HepG2 (cell line): ENCODE data around the gene EWSR1. TPM values are rescaled to one million over a fixed set of nuclear protein-coding genes. Genes with fewer than 3 reads are reported as not detected.

Experiments
- ATAC-seq: fragments of 200-7000 bp; cut with Tn5 transposase; 3 replicates; pipeline ENCODE4 v1.9.1; 2020; ENCODE audit warnings: mild to moderate bottlenecking, moderate library complexity
- BruUV-seq: library from RNA; stranded (reverse); fragments of 400-500 nt; replicated peaks from 2 replicates; lab custom pipeline; 2021; lab: Mats Ljungman, UMichigan
- CTCF ChIA-PET: fragments of 300-600 bp; formaldehyde crosslinking; extraction: SDS; loops from one replicate; lab custom pipeline; 2021; ENCODE audit warnings: low total read pairs, inconsistent platforms, low intra/inter-chr PET ratio; lab: Yijun Ruan, JAX
- POLR2A ChIA-PET: fragments of 350-600 bp; sonication (Branson Sonifier 250); formaldehyde crosslinking; loops from one replicate; lab custom pipeline; 2020; ENCODE audit warnings: antibody characterized with exemption, inconsistent platforms; lab: Yijun Ruan, JAX
- DNase-seq: peaks from one replicate; pipeline ENCODE4 v3.0.0-alpha.2; 2015; ENCODE audit warnings: low spot score
- FAIRE-seq: peaks from 3 replicates; lab custom pipeline; 2011; peaks lifted over from hg19 to GRCh38; lab: Jason Lieb, UNC
- H2AFZ ChIP-seq: one replicate; pipeline ENCODE4 v1.6.1; 2011; ENCODE audit warnings: low read length, inconsistent platforms
- H3K27ac ChIP-seq: fragments of 300-600 bp; 3 replicates; pipeline ENCODE4 v1.8.0; 2011; ENCODE audit warnings: mixed run types, mild to moderate bottlenecking, mixed read lengths, low read length, inconsistent platforms; ENCODE audit not compliant: insufficient read depth; ENCODE audit errors: extremely low read length
- H3K27me3 ChIP-seq, 2 experiments: fragments of 200-600 bp in 1 of 2; 2 replicates in 1 of 2; 3 replicates in 1 of 2; pipeline versions ENCODE4 v1.6.0 to v1.8.0; 2011; ENCODE audit warnings: low read length in 2 of 2, mild to moderate bottlenecking in 2 of 2, moderate library complexity in 2 of 2, inconsistent platforms in 1 of 2; ENCODE audit not compliant: insufficient read depth in 2 of 2, control insufficient read depth in 1 of 2
- H3K36me3 ChIP-seq, 2 experiments: fragments of 200-600 bp in 1 of 2; replicated peaks in 1 of 2; 2 replicates in 1 of 2; 3 replicates in 1 of 2; pipeline versions ENCODE4 v1.5.1 to v1.8.0; 2011; ENCODE audit warnings: low read length in 2 of 2, inconsistent platforms in 1 of 2; ENCODE audit not compliant: insufficient read depth in 2 of 2, control insufficient read depth in 1 of 2
- H3K4me1 ChIP-seq: 2 replicates; pipeline ENCODE4 v1.5.1; 2012; ENCODE audit warnings: low read length, inconsistent platforms; ENCODE audit not compliant: insufficient read depth
- H3K4me2 ChIP-seq: 2 replicates; pipeline ENCODE4 v1.6.0; 2011; ENCODE audit warnings: low read depth, low read length, inconsistent platforms
- H3K4me3 ChIP-seq, 3 experiments: fragments of 200-600 bp in 1 of 3; sonication (generic), shearing (Covaris generic) in 1 of 3; replicated peaks in 1 of 3; 2 replicates each; pipeline ENCODE4 v1.5.1; 2011 to 2016; ENCODE audit warnings: low read length in 3 of 3, inconsistent platforms in 2 of 3, low read depth in 2 of 3, mild to moderate bottlenecking in 2 of 3, control low read depth in 1 of 3, mixed read lengths in 1 of 3; ENCODE audit not compliant: insufficient read depth in 1 of 3
- H3K79me2 ChIP-seq: one replicate; pipeline ENCODE4 v1.6.1; 2011; ENCODE audit warnings: low read length, inconsistent platforms; ENCODE audit not compliant: insufficient read depth
- H3K9ac ChIP-seq: 2 replicates; pipeline ENCODE4 v1.6.0; 2011; ENCODE audit warnings: mild to moderate bottlenecking, low read depth, low read length, inconsistent platforms; ENCODE audit not compliant: insufficient read depth
- H3K9me3 ChIP-seq: 2 replicates; pipeline ENCODE4 v1.5.1; 2012; ENCODE audit warnings: mild to moderate bottlenecking, low read length
- H4K20me1 ChIP-seq: 2 replicates; pipeline ENCODE4 v1.6.0; 2011; ENCODE audit warnings: inconsistent platforms, mild to moderate bottlenecking, low read length, moderate library complexity; ENCODE audit not compliant: insufficient read depth
- ATAD3A ChIP-seq: sonication (generic); formaldehyde crosslinking; IDR thresholded peaks from 2 replicates; pipeline ENCODE4 v1.4.0; 2020; ENCODE audit warnings: missing genetic modification reagents
- CENPBD1 ChIP-seq: sonication (generic); formaldehyde crosslinking; IDR thresholded peaks from 2 replicates; pipeline ENCODE4 v1.8.0; 2022; ENCODE audit warnings: missing genetic modification reagents, low read depth, mild to moderate bottlenecking, borderline replicate concordance
- MBD4 ChIP-seq: IDR thresholded peaks from 2 replicates; pipeline ENCODE4 v1.6.1; 2012; ENCODE audit warnings: low read length, inconsistent platforms, borderline replicate concordance
- NPAS2 ChIP-seq: sonication (generic); formaldehyde crosslinking; IDR thresholded peaks from 2 replicates; pipeline ENCODE4 v1.8.0; 2022; ENCODE audit warnings: mild to moderate bottlenecking, missing genetic modification reagents, borderline replicate concordance
- RARA ChIP-seq: IDR thresholded peaks from 2 replicates; pipeline ENCODE4 v1.6.1; 2016; ENCODE audit warnings: missing genetic modification reagents, missing compliant biosample characterization
- RELA ChIP-seq: sonication (generic); formaldehyde crosslinking; IDR thresholded peaks from 2 replicates; pipeline ENCODE4 v1.4.0; 2020; ENCODE audit warnings: missing genetic modification reagents
- REPIN1 ChIP-seq: sonication (generic); formaldehyde crosslinking; IDR thresholded peaks from 2 replicates; pipeline ENCODE4 v1.8.0; 2022; ENCODE audit warnings: missing genetic modification reagents, low read depth, mild to moderate bottlenecking, borderline replicate concordance
- SIX4 ChIP-seq: sonication (generic); formaldehyde crosslinking; IDR thresholded peaks from 2 replicates; pipeline ENCODE4 v1.4.0; 2020; ENCODE audit warnings: missing genetic modification reagents
- ZNF781 ChIP-seq: sonication (generic); formaldehyde crosslinking; IDR thresholded peaks from 2 replicates; pipeline ENCODE4 v1.5.1; 2020; ENCODE audit warnings: borderline replicate concordance, mild to moderate bottlenecking, missing genetic modification reagents; ENCODE audit errors: not compliant biosample characterization
- ZSCAN12 ChIP-seq: sonication (generic); formaldehyde crosslinking; IDR thresholded peaks from 2 replicates; pipeline ENCODE4 v1.9.0; 2021; ENCODE audit warnings: mild to moderate bottlenecking, missing genetic modification reagents
- ZZZ3 ChIP-seq: sonication (generic); formaldehyde crosslinking; IDR thresholded peaks from 2 replicates; pipeline ENCODE4 v1.4.0; 2020; ENCODE audit warnings: missing genetic modification reagents, mild to moderate bottlenecking, borderline replicate concordance
- WGBS: methylation state at CpG from one replicate; pipeline ENCODE4 v1.1.6; 2017; ENCODE audit warnings: low lambda C conversion rate; 5-methylcytosine and 5-hydroxymethylcytosine counted together
- in situ Hi-C: cut with HindIII; loops from 2 replicates; pipeline ENCODE4 v1.10.0; 2017; ENCODE audit warnings: low pct_unique_long_range_greater_than_20kb; ENCODE audit not compliant: extremely low pct_ligation_motif_present
- intact Hi-C: fragments of 100-400 bp; cut with micrococcal nuclease; formaldehyde crosslinking; loops from one replicate; pipeline ENCODE4 v1.10.0; 2022; ENCODE audit not compliant: unreplicated experiment
- polyA plus RNA-seq, 8 experiments: library from polyadenylated mRNA; depleted of rRNA in 3 of 8; stranded (reverse) in 7 of 8; unstranded in 1 of 8; fragments of >200 nt; fragmentation: Illumina TruSeq in 4 of 8; extraction: Trizol in 4 of 8; gene quantifications; 2 replicates each; pipeline versions ENCODE4 v1.2.1 to v1.2.3, GENCODE V29; 2011 to 2016; ENCODE audit warnings: low read depth in 4 of 8, missing spikeins in 1 of 8, mixed read lengths in 1 of 8; ENCODE audit not compliant: insufficient read depth in 1 of 8
- total RNA-seq, 5 experiments: library from RNA; depleted of rRNA; stranded (reverse); fragments of >200 nt; fragmentation: Illumina TruSeq; extraction: Trizol; gene quantifications; 2 replicates each; pipeline ENCODE4 v1.2.3, GENCODE V29; 2016; ENCODE audit warnings: low read depth in 1 of 5
- TF ChIP-seq, protein P1 (sequence below): IDR thresholded peaks from 2 replicates; pipeline ENCODE4 v1.6.1; 2012; ENCODE audit warnings: inconsistent platforms
- TF ChIP-seq, protein P2 (sequence below): sonication (generic); formaldehyde crosslinking; IDR thresholded peaks from 2 replicates; pipeline ENCODE4 v1.8.1; 2023; ENCODE audit warnings: mild to moderate bottlenecking, missing genetic modification reagents
- TF ChIP-seq, protein P3 (sequence below): sonication (generic); formaldehyde crosslinking; IDR thresholded peaks from 2 replicates; pipeline ENCODE4 v1.5.0; 2020; ENCODE audit warnings: missing genetic modification reagents
- TF ChIP-seq, protein P4 (sequence below): sonication (generic); formaldehyde crosslinking; IDR thresholded peaks from 2 replicates; pipeline ENCODE4 v1.9.0; 2021; ENCODE audit warnings: mild to moderate bottlenecking, missing genetic modification reagents

The EWSR1 gene
- total and polyA plus RNA-seq, 2 of the 13 experiments (the other 11 are each of a cell fraction or from before 2014, with no cell fraction given): 211 to 326 TPM

GRCh38 chr22:29269230-29269604, 1.1 kb downstream of the EWSR1 start:
- Histone ChIP-seq H3K9me3 (no peaks in the 10 kb centered on the region), H2AFZ (no peak overlapping the region), H3K27ac (peak overlapping the region; percentile 98), H3K27me3 (no peaks in the 10 kb centered on the region; a peak in 1 of 5 replicates), H3K4me1 (peaks cover 61% of the 10 kb centered on the region), H4K20me1 (peaks cover 49% of the 10 kb centered on the region), H3K4me3 (peak overlapping the region; percentile 75 to 96 (median 93)), H3K4me2 (peak overlapping the region; percentile 90), H3K79me2 (peaks cover 83% of the 10 kb centered on the region), H3K36me3 (peaks cover 10 to 42% of the 10 kb centered on the region in 2 experiments), H3K9ac (peak overlapping the region; percentile 100)
- ChIA-PET CTCF (no interaction called here), POLR2A (interaction anchor here (1.2 to 1.9 kb wide), 2 partner anchors 8 kb away, joined by 4 to 7 read pairs; no protein-coding TSS in a partner anchor)
- intact Hi-C loops (no loop called here), in situ Hi-C loops (no loop called here)
- under 1% methylated on average over 14 of the region's 14 CpGs for WGBS
- no peak for ATAC-seq
- TSS peak; percentile 47 for BruUV-seq
- no peak for FAIRE-seq
- no peak for DNase-seq
- 0 out of 2 replicates have a peak, but pooled peaks have one; percentile 5 for TF ChIP-seq REPIN1 (CRISPR knock-in tag)
- TF ChIP-seq, protein P1, sequence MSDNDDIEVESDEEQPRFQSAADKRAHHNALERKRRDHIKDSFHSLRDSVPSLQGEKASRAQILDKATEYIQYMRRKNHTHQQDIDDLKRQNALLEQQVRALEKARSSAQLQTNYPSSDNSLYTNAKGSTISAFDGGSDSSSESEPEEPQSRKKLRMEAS: peak; percentile 2; the same call in 1 of the 2 replicates
- TF ChIP-seq ZZZ3 (CRISPR knock-in tag): no peak
- TF ChIP-seq RELA: no peak
- TF ChIP-seq ZSCAN12: no peak
- no peak for TF ChIP-seq ATAD3A (CRISPR knock-in tag)
- TF ChIP-seq, protein P2, sequence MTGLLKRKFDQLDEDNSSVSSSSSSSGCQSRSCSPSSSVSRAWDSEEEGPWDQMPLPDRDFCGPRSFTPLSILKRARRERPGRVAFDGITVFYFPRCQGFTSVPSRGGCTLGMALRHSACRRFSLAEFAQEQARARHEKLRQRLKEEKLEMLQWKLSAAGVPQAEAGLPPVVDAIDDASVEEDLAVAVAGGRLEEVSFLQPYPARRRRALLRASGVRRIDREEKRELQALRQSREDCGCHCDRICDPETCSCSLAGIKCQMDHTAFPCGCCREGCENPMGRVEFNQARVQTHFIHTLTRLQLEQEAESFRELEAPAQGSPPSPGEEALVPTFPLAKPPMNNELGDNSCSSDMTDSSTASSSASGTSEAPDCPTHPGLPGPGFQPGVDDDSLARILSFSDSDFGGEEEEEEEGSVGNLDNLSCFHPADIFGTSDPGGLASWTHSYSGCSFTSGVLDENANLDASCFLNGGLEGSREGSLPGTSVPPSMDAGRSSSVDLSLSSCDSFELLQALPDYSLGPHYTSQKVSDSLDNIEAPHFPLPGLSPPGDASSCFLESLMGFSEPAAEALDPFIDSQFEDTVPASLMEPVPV (CRISPR knock-in tag): 0 out of 2 replicates have a peak, but pooled peaks have one; percentile 10
- no peak for TF ChIP-seq MBD4
- no peak for TF ChIP-seq CENPBD1 (CRISPR knock-in tag)
- TF ChIP-seq, protein P3, sequence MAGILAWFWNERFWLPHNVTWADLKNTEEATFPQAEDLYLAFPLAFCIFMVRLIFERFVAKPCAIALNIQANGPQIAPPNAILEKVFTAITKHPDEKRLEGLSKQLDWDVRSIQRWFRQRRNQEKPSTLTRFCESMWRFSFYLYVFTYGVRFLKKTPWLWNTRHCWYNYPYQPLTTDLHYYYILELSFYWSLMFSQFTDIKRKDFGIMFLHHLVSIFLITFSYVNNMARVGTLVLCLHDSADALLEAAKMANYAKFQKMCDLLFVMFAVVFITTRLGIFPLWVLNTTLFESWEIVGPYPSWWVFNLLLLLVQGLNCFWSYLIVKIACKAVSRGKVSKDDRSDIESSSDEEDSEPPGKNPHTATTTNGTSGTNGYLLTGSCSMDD (CRISPR knock-in tag): no peak
- TF ChIP-seq NPAS2 (CRISPR knock-in tag): no peak
- no peak for TF ChIP-seq RARA (CRISPR knock-in tag)
- TF ChIP-seq, protein P4, sequence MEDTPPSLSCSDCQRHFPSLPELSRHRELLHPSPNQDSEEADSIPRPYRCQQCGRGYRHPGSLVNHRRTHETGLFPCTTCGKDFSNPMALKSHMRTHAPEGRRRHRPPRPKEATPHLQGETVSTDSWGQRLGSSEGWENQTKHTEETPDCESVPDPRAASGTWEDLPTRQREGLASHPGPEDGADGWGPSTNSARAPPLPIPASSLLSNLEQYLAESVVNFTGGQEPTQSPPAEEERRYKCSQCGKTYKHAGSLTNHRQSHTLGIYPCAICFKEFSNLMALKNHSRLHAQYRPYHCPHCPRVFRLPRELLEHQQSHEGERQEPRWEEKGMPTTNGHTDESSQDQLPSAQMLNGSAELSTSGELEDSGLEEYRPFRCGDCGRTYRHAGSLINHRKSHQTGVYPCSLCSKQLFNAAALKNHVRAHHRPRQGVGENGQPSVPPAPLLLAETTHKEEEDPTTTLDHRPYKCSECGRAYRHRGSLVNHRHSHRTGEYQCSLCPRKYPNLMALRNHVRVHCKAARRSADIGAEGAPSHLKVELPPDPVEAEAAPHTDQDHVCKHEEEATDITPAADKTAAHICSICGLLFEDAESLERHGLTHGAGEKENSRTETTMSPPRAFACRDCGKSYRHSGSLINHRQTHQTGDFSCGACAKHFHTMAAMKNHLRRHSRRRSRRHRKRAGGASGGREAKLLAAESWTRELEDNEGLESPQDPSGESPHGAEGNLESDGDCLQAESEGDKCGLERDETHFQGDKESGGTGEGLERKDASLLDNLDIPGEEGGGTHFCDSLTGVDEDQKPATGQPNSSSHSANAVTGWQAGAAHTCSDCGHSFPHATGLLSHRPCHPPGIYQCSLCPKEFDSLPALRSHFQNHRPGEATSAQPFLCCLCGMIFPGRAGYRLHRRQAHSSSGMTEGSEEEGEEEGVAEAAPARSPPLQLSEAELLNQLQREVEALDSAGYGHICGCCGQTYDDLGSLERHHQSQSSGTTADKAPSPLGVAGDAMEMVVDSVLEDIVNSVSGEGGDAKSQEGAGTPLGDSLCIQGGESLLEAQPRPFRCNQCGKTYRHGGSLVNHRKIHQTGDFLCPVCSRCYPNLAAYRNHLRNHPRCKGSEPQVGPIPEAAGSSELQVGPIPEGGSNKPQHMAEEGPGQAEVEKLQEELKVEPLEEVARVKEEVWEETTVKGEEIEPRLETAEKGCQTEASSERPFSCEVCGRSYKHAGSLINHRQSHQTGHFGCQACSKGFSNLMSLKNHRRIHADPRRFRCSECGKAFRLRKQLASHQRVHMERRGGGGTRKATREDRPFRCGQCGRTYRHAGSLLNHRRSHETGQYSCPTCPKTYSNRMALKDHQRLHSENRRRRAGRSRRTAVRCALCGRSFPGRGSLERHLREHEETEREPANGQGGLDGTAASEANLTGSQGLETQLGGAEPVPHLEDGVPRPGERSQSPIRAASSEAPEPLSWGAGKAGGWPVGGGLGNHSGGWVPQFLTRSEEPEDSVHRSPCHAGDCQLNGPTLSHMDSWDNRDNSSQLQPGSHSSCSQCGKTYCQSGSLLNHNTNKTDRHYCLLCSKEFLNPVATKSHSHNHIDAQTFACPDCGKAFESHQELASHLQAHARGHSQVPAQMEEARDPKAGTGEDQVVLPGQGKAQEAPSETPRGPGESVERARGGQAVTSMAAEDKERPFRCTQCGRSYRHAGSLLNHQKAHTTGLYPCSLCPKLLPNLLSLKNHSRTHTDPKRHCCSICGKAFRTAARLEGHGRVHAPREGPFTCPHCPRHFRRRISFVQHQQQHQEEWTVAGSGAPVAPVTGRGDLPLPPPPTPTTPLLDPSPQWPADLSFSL: no peak
- TF ChIP-seq SIX4: no peak
- peak; percentile 52 for TF ChIP-seq ZNF781 (CRISPR knock-in tag)
